ENCODE measurements around the gene KAT8. TPM values are rescaled to one million over a fixed set of nuclear protein-coding genes. Genes with fewer than 3 reads are reported as not detected.

The KAT8 gene
- total and polyA plus RNA-seq, 2 experiments from 2014 or later: 33.9 to 44.2 TPM

- H3K9me3 ChIP-seq (ENCODE audit: low read depth): no peaks in the 10 kb centered on the region
- H3K4me3 ChIP-seq: no peak overlapping the region
- H3K36me3 ChIP-seq (replicated peaks; ENCODE audit: insufficient read depth, low read depth): no peaks in the 10 kb centered on the region
- no peaks in the 10 kb centered on the region for H3K27me3 ChIP-seq
- TF ChIP-seq EZH2phosphoT487 (IDR thresholded peaks at IDR 0.05; ENCODE audit: low read depth, severe bottlenecking, unreplicated experiment) (no peak), EZH2 (IDR thresholded peaks at IDR 0.05; ENCODE audit: borderline replicate concordance) (no peak)
- TF ChIP-seq, protein P1, sequence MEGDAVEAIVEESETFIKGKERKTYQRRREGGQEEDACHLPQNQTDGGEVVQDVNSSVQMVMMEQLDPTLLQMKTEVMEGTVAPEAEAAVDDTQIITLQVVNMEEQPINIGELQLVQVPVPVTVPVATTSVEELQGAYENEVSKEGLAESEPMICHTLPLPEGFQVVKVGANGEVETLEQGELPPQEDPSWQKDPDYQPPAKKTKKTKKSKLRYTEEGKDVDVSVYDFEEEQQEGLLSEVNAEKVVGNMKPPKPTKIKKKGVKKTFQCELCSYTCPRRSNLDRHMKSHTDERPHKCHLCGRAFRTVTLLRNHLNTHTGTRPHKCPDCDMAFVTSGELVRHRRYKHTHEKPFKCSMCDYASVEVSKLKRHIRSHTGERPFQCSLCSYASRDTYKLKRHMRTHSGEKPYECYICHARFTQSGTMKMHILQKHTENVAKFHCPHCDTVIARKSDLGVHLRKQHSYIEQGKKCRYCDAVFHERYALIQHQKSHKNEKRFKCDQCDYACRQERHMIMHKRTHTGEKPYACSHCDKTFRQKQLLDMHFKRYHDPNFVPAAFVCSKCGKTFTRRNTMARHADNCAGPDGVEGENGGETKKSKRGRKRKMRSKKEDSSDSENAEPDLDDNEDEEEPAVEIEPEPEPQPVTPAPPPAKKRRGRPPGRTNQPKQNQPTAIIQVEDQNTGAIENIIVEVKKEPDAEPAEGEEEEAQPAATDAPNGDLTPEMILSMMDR (IDR thresholded peaks at IDR 0.05; ENCODE audit: poor library complexity): no peak
- no peak overlapping the region for H2AFZ ChIP-seq
- no peak overlapping the region for H3K4me2 ChIP-seq
- no peak overlapping the region for H3K27ac ChIP-seq
- peaks cover 6% of the 10 kb centered on the region for H3K4me1 ChIP-seq (ENCODE audit: insufficient read depth)
- peaks cover 15% of the 10 kb centered on the region for H4K20me1 ChIP-seq (ENCODE audit: insufficient read depth, poor library complexity, severe bottlenecking)
- WGBS (ENCODE audit: low lambda C conversion rate, missing lambda C conversion rate): 79% methylated on average over 3 of the region's 3 CpGs
- peaks cover 20% of the 10 kb centered on the region for H3K79me2 ChIP-seq
- no peak for DNase-seq (ENCODE audit: low spot score)
- H3K9me2 ChIP-seq (replicated peaks; ENCODE audit: insufficient read depth): no peaks in the 10 kb centered on the region
These were observed 59.7 kb downstream of the KAT8 start for GRCh38 chr16:31177136-31177535.

DNA sequence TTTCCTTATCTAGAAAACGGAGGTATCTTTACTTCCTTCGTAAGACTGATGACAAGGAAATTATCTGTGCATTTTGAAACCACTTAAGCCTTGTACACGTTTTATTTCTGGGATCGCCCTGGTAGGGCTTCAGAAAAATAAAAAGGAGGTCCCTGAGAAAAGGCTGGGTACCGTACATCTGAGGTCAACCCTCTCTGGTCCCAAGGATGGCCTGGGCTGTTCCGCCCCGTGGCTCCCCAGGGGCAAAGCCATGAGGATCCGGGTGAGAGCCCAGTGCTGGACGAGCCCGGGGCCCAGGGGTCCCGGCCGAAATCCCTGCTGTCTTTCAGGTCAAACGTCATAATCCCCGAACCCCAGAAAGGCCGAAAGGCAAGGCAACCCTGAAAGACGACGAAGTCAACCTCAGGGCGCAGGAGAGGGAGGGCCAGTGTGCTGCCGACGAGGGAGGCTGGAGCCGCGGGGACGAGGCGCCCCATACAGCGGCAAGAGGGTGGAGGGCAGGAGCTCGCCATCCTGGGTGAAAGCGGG lies 61.8 kb downstream of the KAT8 start:
- Histone ChIP-seq H4K20me1 (ENCODE audit: insufficient read depth, poor library complexity, severe bottlenecking) (peaks cover 36% of the 10 kb centered on the region), H3K4me3 (peak overlapping the region; percentile 59), H3K9me2 (replicated peaks; ENCODE audit: insufficient read depth) (no peaks in the 10 kb centered on the region), H3K9me3 (ENCODE audit: low read depth) (no peaks in the 10 kb centered on the region), H3K27me3 (no peaks in the 10 kb centered on the region), H3K4me1 (ENCODE audit: insufficient read depth) (peaks cover 18% of the 10 kb centered on the region), H2AFZ (peak overlapping the region; percentile 31), H3K79me2 (peaks cover 41% of the 10 kb centered on the region), H3K4me2 (peak overlapping the region; percentile 80), H3K27ac (peak overlapping the region; percentile 94), H3K36me3 (replicated peaks; ENCODE audit: insufficient read depth, low read depth) (no peaks in the 10 kb centered on the region)
- TF ChIP-seq EZH2 (IDR thresholded peaks at IDR 0.05; ENCODE audit: borderline replicate concordance) (no peak), EZH2phosphoT487 (IDR thresholded peaks at IDR 0.05; ENCODE audit: low read depth, severe bottlenecking, unreplicated experiment) (no peak)
- TF ChIP-seq, protein P1 (IDR thresholded peaks at IDR 0.05; ENCODE audit: poor library complexity): no peak
- no peak for DNase-seq (ENCODE audit: low spot score)
- WGBS (ENCODE audit: low lambda C conversion rate, missing lambda C conversion rate): 4% methylated on average over 22 of the region's 27 CpGs

DNA sequence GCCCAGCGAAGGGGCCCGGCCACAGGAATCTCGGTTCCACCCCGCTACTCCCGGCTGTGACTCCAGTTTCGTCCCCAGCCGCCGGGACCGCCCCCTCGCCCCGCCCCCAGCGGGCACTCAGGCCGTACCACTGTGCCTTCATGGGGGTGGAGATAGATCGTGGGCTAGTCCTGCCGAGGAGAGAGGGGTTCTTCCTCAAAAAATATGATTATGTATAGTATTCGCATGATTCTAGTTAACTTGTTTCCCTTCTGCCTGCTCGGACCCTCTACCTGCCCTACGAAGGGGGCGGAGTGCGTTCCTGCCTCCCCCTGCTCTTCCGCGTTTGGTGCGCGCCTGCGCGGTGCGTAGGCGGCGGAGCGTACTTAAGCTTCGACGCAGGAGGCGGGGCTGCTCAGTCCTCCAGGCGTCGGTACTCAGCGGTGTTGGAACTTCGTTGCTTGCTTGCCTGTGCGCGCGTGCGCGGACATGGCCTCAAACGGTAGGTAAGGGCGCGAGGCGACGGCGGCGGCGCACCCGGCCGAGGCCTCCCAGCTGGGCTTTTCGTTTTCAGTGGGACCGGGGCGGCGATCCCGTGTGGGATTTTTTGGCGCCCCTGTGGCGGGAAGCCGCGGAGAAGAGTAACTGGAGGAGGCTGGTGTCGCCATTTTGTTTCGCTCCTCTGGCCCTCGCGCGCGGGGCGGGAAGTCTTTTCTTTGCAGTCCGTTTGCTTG lies 62.4 kb downstream of the KAT8 start, which contains the start of gene FUS:
Gene FUS, plus strand, starts transcription at position 393 of the 713 bp plus-strand sequence. Its CDS starts 76 bp downstream, at position 469.
- peaks cover 43% of the 10 kb centered on the region for H4K20me1 ChIP-seq (ENCODE audit: insufficient read depth, poor library complexity, severe bottlenecking)
- H2AFZ ChIP-seq: peak within 1 kb of the TSS; percentile 40
- DNase-seq (ENCODE audit: low spot score): peak; percentile 96
- H3K36me3 ChIP-seq (replicated peaks; ENCODE audit: insufficient read depth, low read depth): no peaks in the 10 kb centered on the region
- TF ChIP-seq EZH2phosphoT487 (IDR thresholded peaks at IDR 0.05; ENCODE audit: low read depth, severe bottlenecking, unreplicated experiment) (no peak), EZH2 (IDR thresholded peaks at IDR 0.05; ENCODE audit: borderline replicate concordance) (no peak)
- TF ChIP-seq, protein P1 (IDR thresholded peaks at IDR 0.05; ENCODE audit: poor library complexity): no peak
- no peaks in the 10 kb centered on the region for H3K9me3 ChIP-seq (ENCODE audit: low read depth)
- H3K4me2 ChIP-seq: peak within 1 kb of the TSS; percentile 80
- under 1% methylated on average over 53 of the region's 69 CpGs for WGBS (ENCODE audit: low lambda C conversion rate, missing lambda C conversion rate)
- H3K4me1 ChIP-seq (ENCODE audit: insufficient read depth): peaks cover 18% of the 10 kb centered on the region
- H3K79me2 ChIP-seq: peaks cover 48% of the 10 kb centered on the region
- H3K27me3 ChIP-seq: no peaks in the 10 kb centered on the region
- peak within 1 kb of the TSS; percentile 71 for H3K4me3 ChIP-seq
- H3K27ac ChIP-seq: peak within 1 kb of the TSS; percentile 94
- H3K9me2 ChIP-seq (replicated peaks; ENCODE audit: insufficient read depth): no peaks in the 10 kb centered on the region

Small RNA genes within 50 kb of the gene (small RNA-seq; reads per million reads assigned to genes)
- gene AC009088.4 (not detected), gene NDUFA3P6 (not detected)

Other genes starting within 250 kb of the KAT8 start
- 21.4 and 25.7 TPM in 2 replicates for gene BCL7C, start 223.6 kb upstream of the KAT8 start, total RNA-seq
- gene BCL7C, start 223.6 kb upstream of the KAT8 start, polyA plus RNA-seq: 54.1 and 57.3 TPM in 2 replicates
- 1.1 and 1.7 TPM in 2 replicates for gene CTF1, start 221.1 kb upstream of the KAT8 start, total RNA-seq
- gene CTF1, start 221.1 kb upstream of the KAT8 start, polyA plus RNA-seq: 13.0 and 18.2 TPM in 2 replicates
- 15.6 and 19.4 TPM in 2 replicates for gene FBXL19, start 194.1 kb upstream of the KAT8 start, total RNA-seq
- 2.1 and 3.6 TPM in 2 replicates for gene FBXL19, start 194.1 kb upstream of the KAT8 start, polyA plus RNA-seq
- gene ORAI3, start 168.6 kb upstream of the KAT8 start, total RNA-seq: 42.4 and 52.5 TPM in 2 replicates
- gene ORAI3, start 168.6 kb upstream of the KAT8 start, polyA plus RNA-seq: 54.0 and 56.9 TPM in 2 replicates
- 1.8 and 2.7 TPM in 2 replicates for gene SETD1A, start 159.9 kb upstream of the KAT8 start, total RNA-seq
- 2.2 and 2.3 TPM in 2 replicates for gene SETD1A, start 159.9 kb upstream of the KAT8 start, polyA plus RNA-seq
- 17.5 and 18.1 TPM in 2 replicates for gene HSD3B7, start 132.5 kb upstream of the KAT8 start, total RNA-seq
- gene HSD3B7, start 132.5 kb upstream of the KAT8 start, polyA plus RNA-seq: 16.7 and 20.8 TPM in 2 replicates
- gene STX1B, start 107.0 kb upstream of the KAT8 start, total RNA-seq: 0.87 and 1.6 TPM in 2 replicates
- 2.0 and 2.7 TPM in 2 replicates for gene STX1B, start 107.0 kb upstream of the KAT8 start, polyA plus RNA-seq
- 23.2 and 25.9 TPM in 2 replicates for gene STX4, start 84.1 kb upstream of the KAT8 start, total RNA-seq
- 72.4 and 90.4 TPM in 2 replicates for gene STX4, start 84.1 kb upstream of the KAT8 start, polyA plus RNA-seq
- gene ZNF668, start 43.4 kb upstream of the KAT8 start, total RNA-seq: 6.9 and 8.1 TPM in 2 replicates
- 12.4 and 13.0 TPM in 2 replicates for gene ZNF668, start 43.4 kb upstream of the KAT8 start, polyA plus RNA-seq
- 6.2 and 9.1 TPM in 2 replicates for gene ZNF646, start 43.2 kb upstream of the KAT8 start, total RNA-seq
- gene ZNF646, start 43.2 kb upstream of the KAT8 start, polyA plus RNA-seq: 3.1 and 4.8 TPM in 2 replicates
- 1.5 and 2.2 TPM in 2 replicates for gene PRSS53, start 28.7 kb upstream of the KAT8 start, total RNA-seq
- gene PRSS53, start 28.7 kb upstream of the KAT8 start, polyA plus RNA-seq: 0.39 and 0.66 TPM in 2 replicates
- 105 and 128 TPM in 2 replicates for gene VKORC1, start 22.9 kb upstream of the KAT8 start, total RNA-seq
- 195 and 228 TPM in 2 replicates for gene VKORC1, start 22.9 kb upstream of the KAT8 start, polyA plus RNA-seq
- 27.3 and 30.9 TPM in 2 replicates for gene BCKDK, start 9.3 kb upstream of the KAT8 start, total RNA-seq
- 62.1 and 75.2 TPM in 2 replicates for gene BCKDK, start 9.3 kb upstream of the KAT8 start, polyA plus RNA-seq
- 155 and 192 TPM in 2 replicates for gene PRSS8, start 18.1 kb downstream of the KAT8 start, total RNA-seq
- 297 and 320 TPM in 2 replicates for gene PRSS8, start 18.1 kb downstream of the KAT8 start, polyA plus RNA-seq
- 0.63 and 2.9 TPM in 2 replicates for gene PRSS36, start 32.4 kb downstream of the KAT8 start, total RNA-seq
- gene PRSS36, start 32.4 kb downstream of the KAT8 start, polyA plus RNA-seq: 1.4 and 2.1 TPM in 2 replicates
- gene FUS, start 62.5 kb downstream of the KAT8 start, total RNA-seq: 39.7 and 47.4 TPM in 2 replicates
- 327 and 345 TPM in 2 replicates for gene FUS, start 62.5 kb downstream of the KAT8 start, polyA plus RNA-seq
- 9.4 and 15.1 TPM in 2 replicates for gene PYCARD, start 85.1 kb downstream of the KAT8 start, total RNA-seq
- gene PYCARD, start 85.1 kb downstream of the KAT8 start, polyA plus RNA-seq: 13.8 and 16.1 TPM in 2 replicates
- gene TRIM72, start 96.5 kb downstream of the KAT8 start, total RNA-seq: 0.04 TPM in 1 of 2 replicates, not detected in the other
- gene TRIM72, start 96.5 kb downstream of the KAT8 start, polyA plus RNA-seq: not detected in 2 replicates
- gene PYDC1, start 99.5 kb downstream of the KAT8 start, total RNA-seq: not detected in 2 replicates
- not detected in 2 replicates for gene PYDC1, start 99.5 kb downstream of the KAT8 start, polyA plus RNA-seq
- gene ITGAM, start 142.3 kb downstream of the KAT8 start, total RNA-seq: 0.32 and 2.5 TPM in 2 replicates
- not detected in 2 replicates for gene ITGAM, start 142.3 kb downstream of the KAT8 start, polyA plus RNA-seq
- 0.52 and 0.60 TPM in 2 replicates for gene ITGAX, start 237.5 kb downstream of the KAT8 start, total RNA-seq
- gene ITGAX, start 237.5 kb downstream of the KAT8 start, polyA plus RNA-seq: 0.43 and 0.50 TPM in 2 replicates

Data from hepatocyte (in vitro differentiated cells).